GM23338 (cell line): Measurements from ENCODE around the gene MOB3B.

Experiments used
- CREB1 ChIP-seq: fragments of 250-450 bp; sonication (Bioruptor Pico); IDR thresholded peaks from 2 replicates; pipeline ENCODE4 v1.5.0; 2020; ENCODE audit warnings: low read depth, mild to moderate bottlenecking, moderate library complexity
- CTCF ChIP-seq, 2 experiments: fragments of 200-600 bp in 1 of 2; sonication (generic) in 1 of 2; conservative IDR thresholded peaks; 2 replicates each; pipeline versions ENCODE4 v1.5.1 to v1.6.1; 2016 to 2017; ENCODE audit warnings: antibody characterized with exemption in 2 of 2, low read depth in 2 of 2, mild to moderate bottlenecking in 2 of 2, moderate library complexity in 1 of 2
- ETS1 ChIP-seq: IDR thresholded peaks from 2 replicates; pipeline ENCODE4 v1.6.1; 2016; ENCODE audit warnings: antibody characterized with exemption
- EZH2 ChIP-seq: fragments of 200-600 bp; sonication (generic); IDR thresholded peaks from one replicate; pipeline ENCODE4 v1.8.0; 2017; ENCODE audit warnings: antibody characterized with exemption, mild to moderate bottlenecking, low read depth; ENCODE audit not compliant: unreplicated experiment
- EZH2phosphoT487 ChIP-seq: fragments of 200-600 bp; sonication (generic); IDR thresholded peaks from one replicate; pipeline ENCODE4 v1.8.1; 2018; ENCODE audit warnings: antibody characterized with exemption; ENCODE audit not compliant: unreplicated experiment
- JUNB ChIP-seq: IDR thresholded peaks from one replicate; pipeline ENCODE4 v1.6.1; 2016; ENCODE audit warnings: antibody characterized with exemption; ENCODE audit not compliant: unreplicated experiment
- NANOG ChIP-seq: IDR thresholded peaks from 2 replicates; pipeline ENCODE4 v1.6.1; 2016; ENCODE audit warnings: antibody characterized with exemption, borderline replicate concordance
- POLR2AphosphoS5 ChIP-seq: IDR thresholded peaks from 2 replicates; pipeline ENCODE4 v1.6.1; 2016; ENCODE audit warnings: antibody characterized with exemption, low read depth
- REST ChIP-seq: IDR thresholded peaks from one replicate; pipeline ENCODE4 v1.6.1; 2018; ENCODE audit warnings: antibody characterized with exemption; ENCODE audit not compliant: unreplicated experiment
- STAT1 ChIP-seq: IDR thresholded peaks from one replicate; pipeline ENCODE4 v1.6.1; 2016; ENCODE audit warnings: antibody characterized with exemption; ENCODE audit not compliant: unreplicated experiment
- ZNF114 ChIP-seq: fragments of 250-450 bp; sonication (Bioruptor Pico); IDR thresholded peaks from 2 replicates; pipeline ENCODE4 v1.5.0; 2020; ENCODE audit warnings: mild to moderate bottlenecking, moderate library complexity
- ZNF462 ChIP-seq: fragments of 250-450 bp; sonication (Bioruptor Pico); IDR thresholded peaks from 2 replicates; pipeline ENCODE4 v1.5.0; 2020; ENCODE audit warnings: mild to moderate bottlenecking, moderate library complexity

- TF ChIP-seq CTCF (conservative IDR thresholded peaks at IDR 0.05; ENCODE audit: low read depth in 2 of 2) (no peak), CREB1 (CRISPR knock-in tag) (no peak), EZH2phosphoT487 (no peak), EZH2 (no peak), REST (no peak), POLR2AphosphoS5 (no peak), JUNB (no peak), ETS1 (no peak), NANOG (no peak), ZNF114 (CRISPR knock-in tag) (no peak), STAT1 (no peak), ZNF462 (CRISPR knock-in tag) (no peak)
Measured at GRCh38 chr9:27473111-27473529, 56.5 kb downstream of the MOB3B start.
